GM12878 (cell line): ENCODE measurements around the gene SHC1. TPM values are rescaled to one million over a fixed set of nuclear protein-coding genes. Genes with fewer than 3 reads are reported as not detected.

Experiments
- CHD1 ChIP-seq: IDR thresholded peaks from 2 replicates; pipeline ENCODE4 v1.6.1; 2012; ENCODE audit warnings: low read depth, low read length, improper control_type of control experiment
- CHD2 ChIP-seq: IDR thresholded peaks from 2 replicates; pipeline ENCODE4 v1.6.1; 2011; ENCODE audit warnings: low read depth, low read length, improper control_type of control experiment, borderline replicate concordance
- E2F4 ChIP-seq: IDR thresholded peaks from 2 replicates; pipeline ENCODE4 v1.6.1; 2012; ENCODE audit warnings: low read depth, low read length, improper control_type of control experiment
- GATAD2B ChIP-seq: fragments of 450-650 bp; conservative IDR thresholded peaks from 2 replicates; pipeline ENCODE4 v1.6.1; 2017; ENCODE audit warnings: low read depth, mild to moderate bottlenecking, moderate library complexity
- IKZF1 ChIP-seq: fragments of 450-650 bp; conservative IDR thresholded peaks from 2 replicates; pipeline ENCODE4 v1.6.1; 2017; ENCODE audit warnings: antibody characterized with exemption, mild to moderate bottlenecking
- IRF4 ChIP-seq: IDR thresholded peaks from 2 replicates; pipeline ENCODE4 v1.6.1; 2011; ENCODE audit warnings: low read depth, low read length
- KLF5 ChIP-seq: fragments of 450-650 bp; IDR thresholded peaks from 2 replicates; pipeline ENCODE4 v1.6.1; 2014; ENCODE audit warnings: mild to moderate bottlenecking; ENCODE audit not compliant: partially characterized antibody
- NFIC ChIP-seq: IDR thresholded peaks from 2 replicates; pipeline ENCODE4 v1.6.1; 2012; ENCODE audit warnings: low read depth, mild to moderate bottlenecking, inconsistent platforms, low read length, moderate library complexity
- NFYA ChIP-seq: IDR thresholded peaks from 2 replicates; pipeline ENCODE4 v1.6.1; 2011; ENCODE audit warnings: low read depth, mild to moderate bottlenecking, low read length, improper control_type of control experiment, borderline replicate concordance
- RB1 ChIP-seq: fragments of 450-650 bp; formaldehyde crosslinking; IDR thresholded peaks from 2 replicates; pipeline ENCODE4 v1.6.1; 2017; ENCODE audit warnings: mild to moderate bottlenecking, borderline replicate concordance
- RBBP5 ChIP-seq: fragments of 200-600 bp; sonication (generic); conservative IDR thresholded peaks from 2 replicates; pipeline ENCODE4 v1.6.1; 2016
- SREBF1 ChIP-seq: IDR thresholded peaks from 2 replicates; pipeline ENCODE4 v1.6.1; 2012; ENCODE audit warnings: mild to moderate bottlenecking, low read length
- SUPT20H ChIP-seq: IDR thresholded peaks from 2 replicates; pipeline ENCODE4 v1.6.1; 2011; ENCODE audit warnings: low read depth, mild to moderate bottlenecking, low read length, moderate library complexity, borderline replicate concordance; ENCODE audit not compliant: control insufficient read depth
- TAF1 ChIP-seq: IDR thresholded peaks from 2 replicates; pipeline ENCODE4 v1.6.1; 2011; ENCODE audit warnings: mild to moderate bottlenecking, low read depth, low read length, borderline replicate concordance
- WRNIP1 ChIP-seq: IDR thresholded peaks from 2 replicates; pipeline ENCODE4 v1.6.1; 2011; ENCODE audit warnings: low read depth, low read length, improper control_type of control experiment, borderline replicate concordance
- YY1 ChIP-seq: IDR thresholded peaks from 2 replicates; pipeline ENCODE4 v1.6.1; 2011; ENCODE audit warnings: low read depth, mild to moderate bottlenecking, low read length
- polyA plus RNA-seq, 11 experiments: library from polyadenylated mRNA; depleted of rRNA in 4 of 11; unstranded in 6 of 11; stranded (reverse) in 5 of 11; fragments of >200 nt; fragmentation: Nextera tagmentation in 4 of 11; fragmentation: Illumina TruSeq in 1 of 11; extraction: Ambion mirVana in 4 of 11; extraction: Trizol in 1 of 11; gene quantifications; 1 replicate in 1 of 11; 2 replicates in 10 of 11; pipeline versions ENCODE4 v1.2.1 to v1.2.3, GENCODE V29; 2011 to 2016; ENCODE audit warnings: inconsistent platforms in 2 of 11, missing spikeins in 2 of 11, low read depth in 1 of 11
- total RNA-seq, 4 experiments: library from RNA; depleted of rRNA in 3 of 4; stranded (reverse); fragments of >200 nt in 3 of 4; fragmentation: Illumina TruSeq in 1 of 4; extraction: Trizol in 1 of 4; gene quantifications; 2 replicates each; pipeline versions ENCODE4 v1.2.1 to v1.2.3, GENCODE V29; 2013 to 2021
- TF ChIP-seq, protein P1 (sequence below): fragments of 150-350 bp; IDR thresholded peaks from 2 replicates; pipeline ENCODE4 v1.6.1; 2016; ENCODE audit warnings: low read depth, low read length
- TF ChIP-seq, protein P2 (sequence below): IDR thresholded peaks from 2 replicates; pipeline ENCODE4 v1.6.1; 2012; ENCODE audit warnings: mild to moderate bottlenecking, low read depth, low read length
- TF ChIP-seq, protein P3 (sequence below): fragments of 450-650 bp; IDR thresholded peaks from 2 replicates; pipeline ENCODE4 v1.6.1; 2016; ENCODE audit warnings: mild to moderate bottlenecking
- TF ChIP-seq, protein P4 (sequence below): IDR thresholded peaks from 2 replicates; pipeline ENCODE4 v1.6.1; 2011; ENCODE audit warnings: low read depth, mild to moderate bottlenecking, low read length, moderate library complexity, borderline replicate concordance; ENCODE audit errors: extremely low read depth

Gene SHC1
- total and polyA plus RNA-seq, 10 of the 15 experiments (the other 5 are each of a cell fraction or from before 2014, with no cell fraction given), result 2.6 to 49.3 (median 25.2) TPM

DNA sequence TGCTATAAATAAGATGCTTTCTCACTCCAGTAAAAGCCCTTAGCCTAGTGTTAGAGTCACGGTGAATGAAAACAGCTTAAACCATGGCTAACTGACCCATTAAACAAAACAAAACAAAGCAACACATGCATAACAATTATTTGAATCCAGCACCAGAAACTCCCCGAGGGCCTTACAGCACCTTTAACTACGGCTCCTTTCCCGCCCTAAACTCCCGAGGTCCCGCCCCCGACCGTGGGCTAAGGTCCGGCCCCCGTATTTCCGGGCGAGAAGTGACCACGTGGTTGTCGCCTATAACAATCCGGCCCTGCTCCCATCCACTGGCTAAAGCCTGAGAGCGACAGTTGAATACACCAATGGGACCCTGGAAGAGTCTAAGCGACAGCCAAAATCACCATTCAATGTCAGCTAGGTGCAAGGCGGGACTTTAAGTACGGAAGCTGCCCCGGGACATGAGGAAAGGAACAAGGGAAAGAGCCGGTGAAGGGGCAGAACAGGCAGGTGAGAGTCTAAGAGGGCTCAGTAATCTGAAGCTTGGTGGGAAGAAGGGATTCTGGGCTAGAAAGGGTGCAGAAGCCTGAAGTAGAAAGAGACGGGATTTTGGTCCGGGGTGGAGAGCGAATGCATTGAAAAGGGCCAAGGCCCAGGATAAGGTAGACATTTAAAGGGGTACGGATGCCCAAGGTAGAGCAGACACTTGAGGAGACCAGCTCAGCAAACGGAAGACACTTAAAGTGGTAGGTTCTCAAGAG, 12.5 kb upstream of the SHC1 start, which contains the start of gene FLAD1 (continued):
- TF ChIP-seq E2F4, result peak; percentile 88
- TF ChIP-seq RB1, result peak; percentile 97
- peak; percentile 99 for TF ChIP-seq NFYA
- TF ChIP-seq NFIC, result peak; percentile 72
- peak; percentile 48; the same call in 1 of the 2 replicates for TF ChIP-seq YY1
- TF ChIP-seq, protein P1, sequence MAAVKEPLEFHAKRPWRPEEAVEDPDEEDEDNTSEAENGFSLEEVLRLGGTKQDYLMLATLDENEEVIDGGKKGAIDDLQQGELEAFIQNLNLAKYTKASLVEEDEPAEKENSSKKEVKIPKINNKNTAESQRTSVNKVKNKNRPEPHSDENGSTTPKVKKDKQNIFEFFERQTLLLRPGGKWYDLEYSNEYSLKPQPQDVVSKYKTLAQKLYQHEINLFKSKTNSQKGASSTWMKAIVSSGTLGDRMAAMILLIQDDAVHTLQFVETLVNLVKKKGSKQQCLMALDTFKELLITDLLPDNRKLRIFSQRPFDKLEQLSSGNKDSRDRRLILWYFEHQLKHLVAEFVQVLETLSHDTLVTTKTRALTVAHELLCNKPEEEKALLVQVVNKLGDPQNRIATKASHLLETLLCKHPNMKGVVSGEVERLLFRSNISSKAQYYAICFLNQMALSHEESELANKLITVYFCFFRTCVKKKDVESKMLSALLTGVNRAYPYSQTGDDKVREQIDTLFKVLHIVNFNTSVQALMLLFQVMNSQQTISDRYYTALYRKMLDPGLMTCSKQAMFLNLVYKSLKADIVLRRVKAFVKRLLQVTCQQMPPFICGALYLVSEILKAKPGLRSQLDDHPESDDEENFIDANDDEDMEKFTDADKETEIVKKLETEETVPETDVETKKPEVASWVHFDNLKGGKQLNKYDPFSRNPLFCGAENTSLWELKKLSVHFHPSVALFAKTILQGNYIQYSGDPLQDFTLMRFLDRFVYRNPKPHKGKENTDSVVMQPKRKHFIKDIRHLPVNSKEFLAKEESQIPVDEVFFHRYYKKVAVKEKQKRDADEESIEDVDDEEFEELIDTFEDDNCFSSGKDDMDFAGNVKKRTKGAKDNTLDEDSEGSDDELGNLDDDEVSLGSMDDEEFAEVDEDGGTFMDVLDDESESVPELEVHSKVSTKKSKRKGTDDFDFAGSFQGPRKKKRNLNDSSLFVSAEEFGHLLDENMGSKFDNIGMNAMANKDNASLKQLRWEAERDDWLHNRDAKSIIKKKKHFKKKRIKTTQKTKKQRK, result peak; percentile 97
- TF ChIP-seq CHD2, result peak; percentile 98
- TF ChIP-seq SREBF1, result no peak
- peak; percentile 96 for TF ChIP-seq KLF5
- no peak for TF ChIP-seq RBBP5
- TF ChIP-seq, protein P2, sequence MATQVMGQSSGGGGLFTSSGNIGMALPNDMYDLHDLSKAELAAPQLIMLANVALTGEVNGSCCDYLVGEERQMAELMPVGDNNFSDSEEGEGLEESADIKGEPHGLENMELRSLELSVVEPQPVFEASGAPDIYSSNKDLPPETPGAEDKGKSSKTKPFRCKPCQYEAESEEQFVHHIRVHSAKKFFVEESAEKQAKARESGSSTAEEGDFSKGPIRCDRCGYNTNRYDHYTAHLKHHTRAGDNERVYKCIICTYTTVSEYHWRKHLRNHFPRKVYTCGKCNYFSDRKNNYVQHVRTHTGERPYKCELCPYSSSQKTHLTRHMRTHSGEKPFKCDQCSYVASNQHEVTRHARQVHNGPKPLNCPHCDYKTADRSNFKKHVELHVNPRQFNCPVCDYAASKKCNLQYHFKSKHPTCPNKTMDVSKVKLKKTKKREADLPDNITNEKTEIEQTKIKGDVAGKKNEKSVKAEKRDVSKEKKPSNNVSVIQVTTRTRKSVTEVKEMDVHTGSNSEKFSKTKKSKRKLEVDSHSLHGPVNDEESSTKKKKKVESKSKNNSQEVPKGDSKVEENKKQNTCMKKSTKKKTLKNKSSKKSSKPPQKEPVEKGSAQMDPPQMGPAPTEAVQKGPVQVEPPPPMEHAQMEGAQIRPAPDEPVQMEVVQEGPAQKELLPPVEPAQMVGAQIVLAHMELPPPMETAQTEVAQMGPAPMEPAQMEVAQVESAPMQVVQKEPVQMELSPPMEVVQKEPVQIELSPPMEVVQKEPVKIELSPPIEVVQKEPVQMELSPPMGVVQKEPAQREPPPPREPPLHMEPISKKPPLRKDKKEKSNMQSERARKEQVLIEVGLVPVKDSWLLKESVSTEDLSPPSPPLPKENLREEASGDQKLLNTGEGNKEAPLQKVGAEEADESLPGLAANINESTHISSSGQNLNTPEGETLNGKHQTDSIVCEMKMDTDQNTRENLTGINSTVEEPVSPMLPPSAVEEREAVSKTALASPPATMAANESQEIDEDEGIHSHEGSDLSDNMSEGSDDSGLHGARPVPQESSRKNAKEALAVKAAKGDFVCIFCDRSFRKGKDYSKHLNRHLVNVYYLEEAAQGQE, result no peak
- TF ChIP-seq SUPT20H, result no peak
- TF ChIP-seq, protein P3, sequence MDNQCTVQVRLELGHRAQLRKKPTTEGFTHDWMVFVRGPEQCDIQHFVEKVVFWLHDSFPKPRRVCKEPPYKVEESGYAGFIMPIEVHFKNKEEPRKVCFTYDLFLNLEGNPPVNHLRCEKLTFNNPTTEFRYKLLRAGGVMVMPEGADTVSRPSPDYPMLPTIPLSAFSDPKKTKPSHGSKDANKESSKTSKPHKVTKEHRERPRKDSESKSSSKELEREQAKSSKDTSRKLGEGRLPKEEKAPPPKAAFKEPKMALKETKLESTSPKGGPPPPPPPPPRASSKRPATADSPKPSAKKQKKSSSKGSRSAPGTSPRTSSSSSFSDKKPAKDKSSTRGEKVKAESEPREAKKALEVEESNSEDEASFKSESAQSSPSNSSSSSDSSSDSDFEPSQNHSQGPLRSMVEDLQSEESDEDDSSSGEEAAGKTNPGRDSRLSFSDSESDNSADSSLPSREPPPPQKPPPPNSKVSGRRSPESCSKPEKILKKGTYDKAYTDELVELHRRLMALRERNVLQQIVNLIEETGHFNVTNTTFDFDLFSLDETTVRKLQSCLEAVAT, result 0 out of 2 replicates have a peak, but pooled peaks have one; percentile 48
- TF ChIP-seq, protein P4, sequence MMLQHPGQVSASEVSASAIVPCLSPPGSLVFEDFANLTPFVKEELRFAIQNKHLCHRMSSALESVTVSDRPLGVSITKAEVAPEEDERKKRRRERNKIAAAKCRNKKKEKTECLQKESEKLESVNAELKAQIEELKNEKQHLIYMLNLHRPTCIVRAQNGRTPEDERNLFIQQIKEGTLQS, result peak; percentile 45; the same call in 1 of the 2 replicates
- no peak; the same call in 1 of the 2 replicates for TF ChIP-seq IKZF1
- TF ChIP-seq IRF4, result peak; percentile 6; the same call in 1 of the 2 replicates
- TF ChIP-seq TAF1, result no peak
- no peak for TF ChIP-seq CHD1
- TF ChIP-seq WRNIP1, result no peak
- no peak; the same call in 1 of the 2 replicates for TF ChIP-seq GATAD2B
